Dermis microvascular lymphatic vessel endothelial cell (primary cell): ENCODE data around the gene PPM1B. TPM values are rescaled to one million over a fixed set of nuclear protein-coding genes. Genes with fewer than 3 reads are reported as not detected.
A peak's percentile ranks its signal among the peaks of the same experiment; 100 is the strongest.

Experiments used
- DNase-seq, 2 donors: peaks; one replicate each; pipeline versions ENCODE4 v3.0.0 to v3.0.0-alpha.2; 2010; ENCODE audit warnings: low read depth in 2 of 2
- total RNA-seq: library from RNA; depleted of rRNA; stranded (reverse); fragments of >200 nt; gene quantifications from 2 replicates; pipeline ENCODE4 v1.2.1, GENCODE V29; 2014

PPM1B gene
- total RNA-seq, 1 donor from 2014 or later, result 16.2 TPM

GRCh38 chr2:44155666-44156446, 12.8 kb upstream of the PPM1B start:
- no peak for DNase-seq

GRCh38 chr2:44163777-44164176, 4.9 kb upstream of the PPM1B start:
- DNase-seq, result no peak

GRCh38 chr2:44164617-44165016, 4.1 kb upstream of the PPM1B start:
- no peak for DNase-seq

- DNase-seq, result no peak
Observed at GRCh38 chr2:44166096-44166495, 2.6 kb upstream of the PPM1B start.

- no peak for DNase-seq
Observed at GRCh38 chr2:44167311-44167907, 1.3 kb upstream of the PPM1B start.

- DNase-seq, result peak; percentile 99 to 100
Observed at GRCh38 chr2:44167908-44168680, 581 bp upstream of the PPM1B start.

- DNase-seq, result peak; percentile 9 to 60
Observed at GRCh38 chr2:44169155-44169898, 652 bp downstream of the PPM1B start.

- DNase-seq, result peak in 1 of 2 donors; percentile 41
Observed at GRCh38 chr2:44170311-44170717, 1.6 kb downstream of the PPM1B start.

- no peak for DNase-seq
Observed at GRCh38 chr2:44171018-44171417, 2.3 kb downstream of the PPM1B start.

GRCh38 chr2:44171442-44171841, 2.8 kb downstream of the PPM1B start:
- peak in 1 of 2 donors; percentile 26 for DNase-seq

- DNase-seq, result no peak
Observed at GRCh38 chr2:44172576-44172975, 3.9 kb downstream of the PPM1B start.

GRCh38 chr2:44178950-44179349, 10.3 kb downstream of the PPM1B start:
- DNase-seq, result no peak

GRCh38 chr2:44181648-44182047, 13.0 kb downstream of the PPM1B start:
- no peak for DNase-seq

- peak in 1 of 2 donors; percentile 12 for DNase-seq
Observed at GRCh38 chr2:44184106-44184505, 15.4 kb downstream of the PPM1B start.

GRCh38 chr2:44186810-44187209, 18.1 kb downstream of the PPM1B start:
- no peak for DNase-seq

- DNase-seq, result no peak
Observed at GRCh38 chr2:44187251-44187650, 18.6 kb downstream of the PPM1B start.

GRCh38 chr2:44188696-44189095, 20.0 kb downstream of the PPM1B start:
- DNase-seq, result no peak

GRCh38 chr2:44189104-44189503, 20.4 kb downstream of the PPM1B start:
- no peak for DNase-seq

GRCh38 chr2:44190526-44190925, 21.9 kb downstream of the PPM1B start:
- DNase-seq, result no peak

- DNase-seq, result no peak
Observed at GRCh38 chr2:44191739-44192138, 23.1 kb downstream of the PPM1B start.

GRCh38 chr2:44192646-44193045, 24.0 kb downstream of the PPM1B start:
- DNase-seq, result no peak

- no peak for DNase-seq
Observed at GRCh38 chr2:44195714-44196113, 27.0 kb downstream of the PPM1B start.
